Measurements from ENCODE around the gene EHD3.

DNA sequence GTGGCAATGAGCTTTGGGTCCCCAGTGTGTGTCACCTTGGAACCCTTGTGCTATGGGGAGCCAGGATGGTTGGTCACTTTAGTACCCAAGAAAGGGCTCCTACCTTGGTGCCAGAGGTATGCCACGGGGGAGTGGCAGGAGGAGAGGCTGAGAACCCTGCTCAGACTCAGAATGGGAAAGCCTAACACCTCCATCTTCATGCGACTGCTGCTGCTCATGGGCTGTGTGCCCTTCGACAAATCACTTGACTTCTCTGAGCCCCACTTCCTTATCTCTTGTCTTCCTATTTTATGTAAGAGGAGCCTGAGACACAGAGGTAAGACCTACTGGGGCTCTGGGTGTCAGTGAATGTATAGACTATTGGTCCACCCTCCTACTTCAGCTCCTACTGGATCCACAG lies 25.1 kb downstream of the EHD3 start:
- TF ChIP-seq, protein P1, sequence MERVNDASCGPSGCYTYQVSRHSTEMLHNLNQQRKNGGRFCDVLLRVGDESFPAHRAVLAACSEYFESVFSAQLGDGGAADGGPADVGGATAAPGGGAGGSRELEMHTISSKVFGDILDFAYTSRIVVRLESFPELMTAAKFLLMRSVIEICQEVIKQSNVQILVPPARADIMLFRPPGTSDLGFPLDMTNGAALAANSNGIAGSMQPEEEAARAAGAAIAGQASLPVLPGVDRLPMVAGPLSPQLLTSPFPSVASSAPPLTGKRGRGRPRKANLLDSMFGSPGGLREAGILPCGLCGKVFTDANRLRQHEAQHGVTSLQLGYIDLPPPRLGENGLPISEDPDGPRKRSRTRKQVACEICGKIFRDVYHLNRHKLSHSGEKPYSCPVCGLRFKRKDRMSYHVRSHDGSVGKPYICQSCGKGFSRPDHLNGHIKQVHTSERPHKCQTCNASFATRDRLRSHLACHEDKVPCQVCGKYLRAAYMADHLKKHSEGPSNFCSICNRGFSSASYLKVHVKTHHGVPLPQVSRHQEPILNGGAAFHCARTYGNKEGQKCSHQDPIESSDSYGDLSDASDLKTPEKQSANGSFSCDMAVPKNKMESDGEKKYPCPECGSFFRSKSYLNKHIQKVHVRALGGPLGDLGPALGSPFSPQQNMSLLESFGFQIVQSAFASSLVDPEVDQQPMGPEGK (CRISPR knock-in tag; IDR thresholded peaks at IDR 0.05; ENCODE audit: borderline replicate concordance) = no peak
- TF ChIP-seq ZNF8 (CRISPR knock-in tag; IDR thresholded peaks at IDR 0.05) (no peak), ARNTL (CRISPR knock-in tag; IDR thresholded peaks at IDR 0.05; ENCODE audit: borderline replicate concordance, low read depth) (no peak), ZC3H10 (CRISPR knock-in tag; IDR thresholded peaks at IDR 0.05) (no peak), ISL1 (CRISPR knock-in tag; IDR thresholded peaks at IDR 0.05) (no peak), SNAI2 (CRISPR knock-in tag; IDR thresholded peaks at IDR 0.05) (no peak), OSR1 (CRISPR knock-in tag; IDR thresholded peaks at IDR 0.05) (no peak)
- TF ChIP-seq, protein P2, sequence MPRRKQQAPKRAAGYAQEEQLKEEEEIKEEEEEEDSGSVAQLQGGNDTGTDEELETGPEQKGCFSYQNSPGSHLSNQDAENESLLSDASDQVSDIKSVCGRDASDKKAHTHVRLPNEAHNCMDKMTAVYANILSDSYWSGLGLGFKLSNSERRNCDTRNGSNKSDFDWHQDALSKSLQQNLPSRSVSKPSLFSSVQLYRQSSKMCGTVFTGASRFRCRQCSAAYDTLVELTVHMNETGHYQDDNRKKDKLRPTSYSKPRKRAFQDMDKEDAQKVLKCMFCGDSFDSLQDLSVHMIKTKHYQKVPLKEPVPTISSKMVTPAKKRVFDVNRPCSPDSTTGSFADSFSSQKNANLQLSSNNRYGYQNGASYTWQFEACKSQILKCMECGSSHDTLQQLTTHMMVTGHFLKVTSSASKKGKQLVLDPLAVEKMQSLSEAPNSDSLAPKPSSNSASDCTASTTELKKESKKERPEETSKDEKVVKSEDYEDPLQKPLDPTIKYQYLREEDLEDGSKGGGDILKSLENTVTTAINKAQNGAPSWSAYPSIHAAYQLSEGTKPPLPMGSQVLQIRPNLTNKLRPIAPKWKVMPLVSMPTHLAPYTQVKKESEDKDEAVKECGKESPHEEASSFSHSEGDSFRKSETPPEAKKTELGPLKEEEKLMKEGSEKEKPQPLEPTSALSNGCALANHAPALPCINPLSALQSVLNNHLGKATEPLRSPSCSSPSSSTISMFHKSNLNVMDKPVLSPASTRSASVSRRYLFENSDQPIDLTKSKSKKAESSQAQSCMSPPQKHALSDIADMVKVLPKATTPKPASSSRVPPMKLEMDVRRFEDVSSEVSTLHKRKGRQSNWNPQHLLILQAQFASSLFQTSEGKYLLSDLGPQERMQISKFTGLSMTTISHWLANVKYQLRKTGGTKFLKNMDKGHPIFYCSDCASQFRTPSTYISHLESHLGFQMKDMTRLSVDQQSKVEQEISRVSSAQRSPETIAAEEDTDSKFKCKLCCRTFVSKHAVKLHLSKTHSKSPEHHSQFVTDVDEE (CRISPR knock-in tag; IDR thresholded peaks at IDR 0.05) = no peak

All from SK-N-SH treated with all-trans-retinoic acid at 6 μM for 48 hours (cell line).